Epidermal melanocyte (primary cell): ENCODE results near the gene TCF7L1.
A peak's percentile ranks its signal among the peaks of the same experiment; 100 is the strongest.
"Not testable (repeated sequence)": the region's sequence is repeated elsewhere in the genome, so short reads cannot be mapped to it uniquely, and the experiment has no call there.

Source experiments
- DNase-seq: peaks from one replicate; pipeline ENCODE4 v3.0.0; 2011; ENCODE audit warnings: low spot score; ENCODE audit not compliant: insufficient read length

TCF7L1 gene

GRCh38 chr2:85277416-85278158 is 144.4 kb downstream of the TCF7L1 start:
- peak; percentile 37 for DNase-seq

- no peak for DNase-seq
These were observed 145.2 kb downstream of the TCF7L1 start for GRCh38 chr2:85278361-85278760.

DNA sequence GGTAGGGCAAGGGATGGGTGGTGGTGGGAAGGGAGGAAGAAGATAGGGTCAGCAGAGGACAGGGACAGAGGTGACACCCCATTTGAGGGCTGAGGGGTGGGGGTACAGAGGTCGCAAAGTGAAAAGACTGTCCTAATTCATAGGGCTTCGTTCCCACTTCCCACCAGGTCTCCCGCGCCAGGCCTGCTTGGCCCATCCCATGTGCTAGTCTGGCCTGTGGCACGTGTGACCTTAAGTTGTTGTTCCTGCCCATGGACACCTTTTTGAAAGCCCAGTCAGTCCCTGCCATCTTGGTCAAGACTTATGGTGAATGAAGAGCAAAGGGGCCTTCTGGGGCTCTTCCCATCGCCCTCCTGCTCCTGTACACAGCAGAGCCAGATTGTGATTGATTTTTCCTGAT is 148.4 kb downstream of the TCF7L1 start:
- no peak for DNase-seq

- DNase-seq: no peak
These were observed 149.7 kb downstream of the TCF7L1 start for GRCh38 chr2:85282914-85283313.

GRCh38 chr2:85283641-85284040 is 150.4 kb downstream of the TCF7L1 start:
- DNase-seq: no peak

DNA sequence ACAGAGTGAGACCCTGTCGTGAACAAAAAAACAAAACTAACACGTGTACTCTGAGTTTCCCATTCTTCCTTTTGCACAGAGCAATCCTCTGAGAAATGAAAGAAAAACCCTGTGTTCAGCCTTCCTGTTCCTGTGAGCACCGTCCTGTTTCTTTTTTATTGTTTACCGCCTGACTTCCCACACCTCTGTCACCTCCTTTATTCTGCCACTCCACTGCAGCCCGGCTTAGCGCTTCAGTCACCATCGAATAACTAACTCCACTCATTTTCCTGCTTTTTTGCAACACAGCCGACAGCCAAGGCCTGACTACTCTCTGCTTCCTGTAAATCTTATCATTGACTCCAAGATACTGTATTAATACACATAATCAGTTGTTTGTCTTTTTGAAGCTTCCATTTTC is 153.7 kb downstream of the TCF7L1 start:
- no peak for DNase-seq

- no peak for DNase-seq
These were observed 154.5 kb downstream of the TCF7L1 start for GRCh38 chr2:85287721-85288120.

DNA sequence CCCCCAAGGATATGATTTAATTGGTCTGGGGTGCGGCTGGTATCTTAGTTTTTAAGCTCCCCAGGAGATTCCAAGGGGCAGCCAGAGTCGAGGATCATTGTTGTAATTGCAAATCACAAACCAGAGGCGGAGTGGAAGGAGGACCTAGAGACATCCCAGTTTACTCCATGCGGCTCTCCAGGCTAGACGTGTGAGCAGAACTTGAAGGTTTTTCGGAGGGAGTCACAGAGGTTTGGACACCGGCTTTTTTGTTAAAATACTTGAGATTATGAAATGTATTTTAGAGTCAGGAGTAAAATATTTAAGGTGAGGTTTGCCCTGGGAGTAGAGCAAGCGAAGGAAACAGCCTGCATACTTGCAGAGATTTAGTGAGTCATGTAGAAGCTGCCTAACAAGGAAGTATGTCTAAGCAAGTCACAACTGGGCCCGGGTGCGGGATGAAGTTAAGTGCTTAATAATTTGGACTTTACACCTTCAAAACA is 155.1 kb downstream of the TCF7L1 start:
- DNase-seq: no peak

DNA sequence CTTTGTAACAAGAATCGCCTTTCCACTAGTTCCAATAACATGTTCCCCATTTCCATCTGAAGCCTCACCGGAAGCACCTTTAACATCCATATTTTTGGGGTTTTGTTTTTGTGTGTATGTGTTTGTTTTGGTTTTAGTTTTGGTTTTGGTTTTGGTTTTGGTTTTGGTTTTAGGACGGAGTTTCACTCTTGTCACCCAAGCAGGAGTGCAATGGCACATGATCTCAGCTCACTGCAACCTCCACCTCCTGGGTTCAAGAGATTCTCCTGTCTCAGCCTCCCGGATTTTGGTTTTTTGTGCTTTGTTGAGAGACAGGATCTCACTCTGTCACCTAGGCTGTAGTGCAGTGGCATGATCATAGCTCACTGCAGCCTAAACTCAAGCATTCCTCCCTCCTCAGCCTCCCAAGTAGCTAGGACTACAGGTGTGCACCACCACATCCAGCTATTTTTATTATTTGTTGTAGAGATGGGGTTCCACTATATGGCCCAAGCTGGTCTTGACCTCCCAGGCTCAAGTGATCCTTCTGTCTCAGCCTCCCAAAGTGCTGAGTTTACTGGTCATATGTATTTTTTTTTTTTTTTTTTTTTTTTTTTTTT is 158.3 kb downstream of the TCF7L1 start:
- DNase-seq: no peak

GRCh38 chr2:85302121-85302520 is 168.9 kb downstream of the TCF7L1 start:
- no peak for DNase-seq

DNA sequence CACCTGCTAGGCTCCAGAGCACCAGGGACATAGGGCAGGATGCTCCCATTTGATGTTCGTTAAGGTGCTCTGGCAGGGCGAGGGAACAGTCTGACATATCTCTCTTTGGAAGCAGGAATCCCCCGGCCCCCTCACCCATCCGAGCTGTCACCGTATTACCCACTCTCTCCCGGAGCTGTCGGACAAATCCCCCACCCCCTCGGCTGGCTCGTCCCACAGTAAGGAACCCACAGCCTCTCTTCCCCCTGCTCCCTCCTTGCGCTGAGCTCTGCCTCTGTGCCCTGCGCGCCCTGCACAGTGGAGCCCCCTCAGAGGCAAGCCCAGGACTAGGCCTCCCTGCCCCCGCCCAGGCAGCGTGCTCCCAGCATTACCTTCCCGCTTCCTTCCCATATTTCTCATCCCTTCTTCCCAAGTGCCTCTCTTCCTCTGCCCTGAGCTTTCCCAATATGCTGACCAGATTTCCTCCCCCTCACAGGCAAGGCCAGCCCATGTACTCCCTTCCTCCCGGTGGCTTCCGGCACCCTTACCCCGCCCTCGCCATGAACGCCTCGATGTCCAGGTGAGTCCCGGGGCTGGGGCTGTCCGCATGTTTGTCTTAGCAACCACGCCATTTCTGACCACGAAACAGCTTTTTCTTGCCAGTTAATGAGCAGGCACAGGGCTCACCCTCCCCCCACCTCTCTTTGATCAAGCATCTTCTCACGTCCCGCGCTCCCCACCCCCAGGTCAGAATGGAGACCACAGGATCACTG is 170.8 kb downstream of the TCF7L1 start:
- no peak for DNase-seq

- no peak for DNase-seq
These were observed 174.3 kb downstream of the TCF7L1 start for GRCh38 chr2:85307527-85307897.

DNA sequence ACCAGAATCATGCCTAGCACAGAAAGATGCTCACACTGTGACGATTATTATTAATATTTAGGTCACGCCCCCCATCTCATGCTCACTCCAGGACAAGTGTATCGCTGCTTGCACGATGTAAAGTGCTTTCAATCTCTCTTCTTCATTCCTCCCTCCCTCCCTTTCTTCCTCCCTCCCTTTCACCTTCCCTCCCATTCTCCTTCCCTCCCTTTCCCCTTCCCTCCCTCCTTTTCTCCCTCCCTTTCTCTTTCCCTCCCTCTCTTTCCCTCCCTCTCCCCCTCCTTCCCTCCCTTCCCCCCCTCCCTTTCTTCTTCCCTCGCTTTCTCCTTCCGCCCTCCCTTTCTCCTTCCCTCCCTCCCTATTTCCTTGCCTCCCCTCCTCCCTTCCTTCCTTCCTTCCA is 175.0 kb downstream of the TCF7L1 start:
- DNase-seq: no peak

- DNase-seq: peak; percentile 40
These were observed 175.8 kb downstream of the TCF7L1 start for GRCh38 chr2:85308896-85309555.

DNA sequence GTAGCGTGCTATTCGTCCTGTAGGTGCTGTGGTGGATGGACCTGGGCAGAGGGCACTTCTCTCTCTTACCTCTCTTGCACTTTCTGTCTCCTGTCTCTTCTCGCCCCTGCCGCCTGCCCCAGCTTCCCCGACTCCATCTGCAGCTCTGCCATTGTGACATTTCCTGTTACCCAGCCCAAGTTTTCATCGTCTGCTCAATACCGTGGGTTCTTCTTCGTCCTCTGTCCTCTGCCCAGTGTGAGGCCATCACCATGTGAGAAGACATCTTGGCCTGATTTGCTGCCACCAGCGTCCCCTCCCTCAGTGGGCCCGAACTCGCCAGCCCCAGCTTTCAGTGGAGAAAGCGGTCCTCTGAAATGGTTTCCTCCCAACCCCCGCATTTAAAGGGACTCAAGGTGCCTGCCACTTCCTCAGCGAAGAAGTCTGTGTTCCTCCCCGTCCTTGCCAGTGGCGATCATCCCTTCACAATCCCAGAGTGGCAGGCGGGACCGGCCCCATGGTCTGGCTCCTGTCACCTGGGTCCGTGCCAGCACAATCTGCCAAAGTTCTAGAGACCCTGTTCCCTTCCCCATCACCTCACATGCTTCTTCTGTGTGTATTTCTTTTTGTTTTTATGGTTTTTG is 176.6 kb downstream of the TCF7L1 start:
- DNase-seq: no peak

- DNase-seq: no peak
These were observed 177.1 kb downstream of the TCF7L1 start for GRCh38 chr2:85310330-85310729.

DNA sequence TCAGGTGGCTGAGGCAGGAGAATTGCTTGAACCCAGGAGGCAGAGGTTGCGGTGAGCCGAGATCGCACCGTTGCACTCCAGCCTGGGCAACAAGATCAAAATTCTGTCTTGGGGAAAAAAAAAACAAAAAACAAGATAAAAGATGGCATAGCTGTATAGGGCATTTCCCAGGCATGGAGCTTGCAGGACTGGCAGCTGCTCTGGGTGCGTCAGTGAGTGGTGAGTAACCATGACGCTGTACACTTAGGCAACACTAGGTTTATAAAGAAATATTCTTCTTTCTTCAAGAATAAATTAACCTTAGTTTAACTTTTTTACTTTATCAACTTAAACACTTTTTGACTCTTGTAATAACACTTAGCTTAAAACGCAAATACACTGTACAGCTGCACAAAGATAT is 179.2 kb downstream of the TCF7L1 start:
- DNase-seq: no peak

GRCh38 chr2:85314884-85315242 is 181.7 kb downstream of the TCF7L1 start:
- DNase-seq: no peak

GRCh38 chr2:85315921-85316320 is 182.7 kb downstream of the TCF7L1 start:
- not testable (repeated sequence) for DNase-seq

GRCh38 chr2:85318222-85319074 is 185.3 kb downstream of the TCF7L1 start:
- DNase-seq: no peak

GRCh38 chr2:85319796-85320195 is 186.6 kb downstream of the TCF7L1 start:
- DNase-seq: no peak
